ENCODE data around the gene PRDM15. TPM values are rescaled to one million over a fixed set of nuclear protein-coding genes. Genes with fewer than 3 reads are reported as not detected.

Gene PRDM15
- total RNA-seq, 2 donors from 2014 or later, result 6.7 to 18.1 TPM

DNA sequence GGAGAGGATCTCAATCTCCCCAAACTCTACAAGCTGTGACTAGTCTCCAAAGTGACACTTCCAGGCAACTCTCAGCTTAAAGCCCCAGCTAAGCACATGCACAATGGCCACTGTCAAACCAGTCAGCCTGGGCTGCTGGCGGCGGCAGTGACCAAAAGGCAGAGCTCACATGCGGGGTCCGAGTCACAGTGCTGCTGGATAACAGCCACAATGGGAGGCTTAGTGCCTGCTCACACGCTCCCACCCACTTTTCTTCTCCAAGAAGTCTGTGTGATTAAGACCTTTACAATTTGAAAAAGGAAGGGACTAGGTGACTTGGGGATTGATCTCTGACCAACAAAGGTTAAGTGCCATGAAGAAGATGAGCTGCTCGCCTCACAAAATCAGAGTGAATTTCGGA lies 129.1 kb downstream of the PRDM15 start:
- peaks cover 19% of the 10 kb centered on the region for H3K4me1 ChIP-seq (replicated peaks)
- no peaks in the 10 kb centered on the region for H3K9me3 ChIP-seq
- WGBS, result 61% methylated on average over 7 of the region's 7 CpGs
- TF ChIP-seq, protein P1, sequence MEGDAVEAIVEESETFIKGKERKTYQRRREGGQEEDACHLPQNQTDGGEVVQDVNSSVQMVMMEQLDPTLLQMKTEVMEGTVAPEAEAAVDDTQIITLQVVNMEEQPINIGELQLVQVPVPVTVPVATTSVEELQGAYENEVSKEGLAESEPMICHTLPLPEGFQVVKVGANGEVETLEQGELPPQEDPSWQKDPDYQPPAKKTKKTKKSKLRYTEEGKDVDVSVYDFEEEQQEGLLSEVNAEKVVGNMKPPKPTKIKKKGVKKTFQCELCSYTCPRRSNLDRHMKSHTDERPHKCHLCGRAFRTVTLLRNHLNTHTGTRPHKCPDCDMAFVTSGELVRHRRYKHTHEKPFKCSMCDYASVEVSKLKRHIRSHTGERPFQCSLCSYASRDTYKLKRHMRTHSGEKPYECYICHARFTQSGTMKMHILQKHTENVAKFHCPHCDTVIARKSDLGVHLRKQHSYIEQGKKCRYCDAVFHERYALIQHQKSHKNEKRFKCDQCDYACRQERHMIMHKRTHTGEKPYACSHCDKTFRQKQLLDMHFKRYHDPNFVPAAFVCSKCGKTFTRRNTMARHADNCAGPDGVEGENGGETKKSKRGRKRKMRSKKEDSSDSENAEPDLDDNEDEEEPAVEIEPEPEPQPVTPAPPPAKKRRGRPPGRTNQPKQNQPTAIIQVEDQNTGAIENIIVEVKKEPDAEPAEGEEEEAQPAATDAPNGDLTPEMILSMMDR (IDR thresholded peaks at IDR 0.05), result no peak
- TF ChIP-seq POLR2A (IDR thresholded peaks at IDR 0.05), result no peak
- no peak for TF ChIP-seq POLR2AphosphoS5 (IDR thresholded peaks at IDR 0.05)
- no peak for DNase-seq (ENCODE audit: low spot score)
- no peaks in the 10 kb centered on the region for H3K36me3 ChIP-seq
- intact Hi-C loops (cut with DNase I), result no loop called here
- H3K27me3 ChIP-seq (replicated peaks; ENCODE audit: insufficient read depth), result no peaks in the 10 kb centered on the region
- no peak overlapping the region for H3K4me3 ChIP-seq
- peak overlapping the region in 1 of 2 donors; percentile 49 for H3K27ac ChIP-seq

DNA sequence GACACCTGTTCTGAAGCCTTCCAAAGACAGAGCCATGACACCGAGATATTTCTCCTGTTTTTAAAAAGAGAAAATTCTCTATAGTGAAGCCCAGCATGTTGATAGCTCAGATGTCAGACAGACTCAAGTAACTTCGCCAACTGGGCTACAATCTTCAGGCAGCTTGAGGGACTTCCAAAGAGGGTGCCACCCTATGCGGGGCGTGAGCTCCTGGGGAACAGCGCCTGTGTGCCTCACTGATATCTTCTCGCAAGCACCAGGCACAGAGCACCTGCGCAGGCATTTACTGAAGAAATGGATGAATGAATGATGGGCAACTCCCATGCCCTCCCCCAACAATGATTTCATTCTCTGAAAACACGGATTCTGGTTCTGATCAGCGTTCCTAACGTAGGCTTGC lies 129.9 kb downstream of the PRDM15 start:
- no peaks in the 10 kb centered on the region for H3K9me3 ChIP-seq
- no peaks in the 10 kb centered on the region for H3K27me3 ChIP-seq (replicated peaks; ENCODE audit: insufficient read depth)
- intact Hi-C loops (cut with DNase I), result no loop called here
- DNase-seq (ENCODE audit: low spot score), result no peak
- H3K27ac ChIP-seq, result no peak overlapping the region
- H3K4me1 ChIP-seq (replicated peaks), result peaks cover 16% of the 10 kb centered on the region
- no peak for TF ChIP-seq POLR2AphosphoS5 (IDR thresholded peaks at IDR 0.05)
- TF ChIP-seq, protein P1 (IDR thresholded peaks at IDR 0.05), result no peak
- no peak for TF ChIP-seq POLR2A (IDR thresholded peaks at IDR 0.05)
- no peak overlapping the region for H3K4me3 ChIP-seq
- H3K36me3 ChIP-seq, result no peaks in the 10 kb centered on the region
- WGBS, result 79% methylated on average over 10 of the region's 10 CpGs

Small RNA genes within 50 kb of the gene (small RNA-seq; reads per million reads assigned to genes)
- gene RF00334, result 0 reads per million in 2 donors

Other genes starting within 250 kb of the PRDM15 start
- 10 to 100 TPM; 26.9 to 52.6 TPM for gene RIPK4, start 112.3 kb downstream of the PRDM15 start, total RNA-seq
- 10 to 100 TPM; 27.3 to 30.5 TPM for gene C2CD2, start 74.7 kb upstream of the PRDM15 start, total RNA-seq
- 10 to 100 TPM; 12.3 to 13.6 TPM for gene ZBTB21, start 131.0 kb upstream of the PRDM15 start, total RNA-seq
- gene UMODL1, start 192.0 kb upstream of the PRDM15 start, total RNA-seq, result under 1 TPM; 0.14 to 0.57 TPM

All from prostate gland (tissue), 2 donors.